ENCODE results near the gene GABRE. TPM values are rescaled to one million over a fixed set of nuclear protein-coding genes. Genes with fewer than 3 reads are reported as not detected.

The GABRE gene
- total RNA-seq, 1 donor from 2014 or later, result 33.8 TPM

GRCh38 chrX:151975736-151976275 lies 1.3 kb upstream of the GABRE start:
- H3K27ac ChIP-seq, result no peak overlapping the region
- H3K4me3 ChIP-seq, result no peak overlapping the region
- H3K9me3 ChIP-seq, result no peaks in the 10 kb centered on the region
- no peak for ATAC-seq
- H3K4me1 ChIP-seq, result no peaks in the 10 kb centered on the region
- no peaks in the 10 kb centered on the region for H3K27me3 ChIP-seq (ENCODE audit: low read depth)
- DNase-seq, result no peak
- H3K36me3 ChIP-seq, result no peaks in the 10 kb centered on the region
- intact Hi-C loops (cut with DNase I), result no loop called here
- TF ChIP-seq CTCF (IDR thresholded peaks at IDR 0.05), result no peak

DNA sequence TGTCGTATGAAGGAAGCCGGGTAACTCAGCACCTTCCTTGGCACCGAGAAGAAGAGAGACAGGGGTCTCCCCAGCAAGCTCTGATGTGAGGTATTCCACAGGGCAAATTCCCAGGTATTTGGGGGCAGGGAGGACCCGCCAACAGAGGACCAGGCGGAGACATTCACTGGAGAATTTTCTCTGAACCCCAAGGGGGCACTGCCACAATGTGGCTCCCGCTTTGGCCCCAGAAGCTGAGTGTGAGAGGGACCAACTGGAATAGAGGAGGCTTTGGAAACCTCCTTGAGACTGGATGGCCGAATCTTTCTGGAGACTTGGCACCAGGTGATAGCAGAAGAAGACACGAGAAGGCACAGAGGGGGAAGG lies 735 bp upstream of the GABRE start:
- Histone ChIP-seq H3K4me3 (peak overlapping the region; percentile 54), H3K9me3 (no peaks in the 10 kb centered on the region), H3K36me3 (no peaks in the 10 kb centered on the region), H3K4me1 (no peaks in the 10 kb centered on the region), H3K27me3 (ENCODE audit: low read depth) (no peaks in the 10 kb centered on the region), H3K27ac (no peak overlapping the region)
- no peak for TF ChIP-seq CTCF (IDR thresholded peaks at IDR 0.05)
- ATAC-seq, result no peak
- DNase-seq, result no peak
- intact Hi-C loops (cut with DNase I), result no loop called here

- TF ChIP-seq CTCF (IDR thresholded peaks at IDR 0.05), result no peak
- ATAC-seq, result peak; percentile 54 to 67
- Histone ChIP-seq H3K4me3 (peak overlapping the region; percentile 54), H3K9me3 (no peaks in the 10 kb centered on the region), H3K27ac (peak overlapping the region; percentile 65), H3K36me3 (no peaks in the 10 kb centered on the region), H3K27me3 (ENCODE audit: low read depth) (no peaks in the 10 kb centered on the region), H3K4me1 (no peaks in the 10 kb centered on the region)
- intact Hi-C loops (cut with DNase I), result no loop called here
- peak; percentile 53 for DNase-seq
Measured at GRCh38 chrX:151973851-151974335, 583 bp downstream of the GABRE start.

GRCh38 chrX:151973060-151973661 lies 1.3 kb downstream of the GABRE start:
- TF ChIP-seq CTCF (IDR thresholded peaks at IDR 0.05), result no peak
- H3K4me1 ChIP-seq, result no peaks in the 10 kb centered on the region
- H3K4me3 ChIP-seq, result peak overlapping the region; percentile 54
- H3K9me3 ChIP-seq, result no peaks in the 10 kb centered on the region
- DNase-seq (no peak), ATAC-seq (no peak)
- intact Hi-C loops (cut with DNase I), result no loop called here
- H3K27ac ChIP-seq, result peak overlapping the region; percentile 65
- no peaks in the 10 kb centered on the region for H3K36me3 ChIP-seq
- no peaks in the 10 kb centered on the region for H3K27me3 ChIP-seq (ENCODE audit: low read depth)

GRCh38 chrX:151970661-151971060 lies 3.8 kb downstream of the GABRE start:
- no peaks in the 10 kb centered on the region for H3K27me3 ChIP-seq (ENCODE audit: low read depth)
- DNase-seq, result peak; percentile 77
- peak overlapping the region; percentile 41 for H3K27ac ChIP-seq
- H3K36me3 ChIP-seq, result no peaks in the 10 kb centered on the region
- intact Hi-C loops (cut with DNase I), result no loop called here
- H3K9me3 ChIP-seq, result no peaks in the 10 kb centered on the region
- peak; percentile 75 to 84 for ATAC-seq
- TF ChIP-seq CTCF (IDR thresholded peaks at IDR 0.05), result no peak
- no peaks in the 10 kb centered on the region for H3K4me1 ChIP-seq
- no peak overlapping the region for H3K4me3 ChIP-seq
